IPS DF 6.9 (cell line): Measurements from ENCODE around the gene CEP152.
A peak's percentile ranks its signal among the peaks of the same experiment; 100 is the strongest.

Experiments
- DNase-seq: peaks from one replicate; pipeline ENCODE4 v3.0.0-alpha.2; 2013; ENCODE audit warnings: low read depth, low spot score
- H3K27ac ChIP-seq: one replicate; pipeline ENCODE4 v1.5.1; 2013; ENCODE audit warnings: low read length, control low read depth
- H3K27me3 ChIP-seq: 2 replicates; pipeline ENCODE4 v1.6.1; 2013; ENCODE audit warnings: mild to moderate bottlenecking, low read length; ENCODE audit not compliant: control insufficient read depth, insufficient read depth
- H3K36me3 ChIP-seq: 2 replicates; pipeline ENCODE4 v1.6.1; 2013; ENCODE audit warnings: low read length; ENCODE audit not compliant: control insufficient read depth, insufficient read depth
- H3K4me1 ChIP-seq: 2 replicates; pipeline ENCODE4 v1.6.1; 2013; ENCODE audit warnings: low read length; ENCODE audit not compliant: control insufficient read depth, insufficient read depth
- H3K4me3 ChIP-seq: 2 replicates; pipeline ENCODE4 v1.5.1; 2013; ENCODE audit warnings: mild to moderate bottlenecking, low read length
- H3K9me3 ChIP-seq: 2 replicates; pipeline ENCODE4 v1.6.1; 2013; ENCODE audit warnings: low read length, inconsistent platforms; ENCODE audit not compliant: control insufficient read depth, insufficient read depth
- WGBS: extraction: QIAGEN DNeasy Blood & Tissue Kit; methylation state at CpG from one replicate; pipeline ENCODE4 v1.1.7; 2013; ENCODE audit warnings: mixed read lengths, missing lambda C conversion rate; ENCODE audit not compliant: insufficient read length, insufficient coverage; 5-methylcytosine and 5-hydroxymethylcytosine counted together

The CEP152 gene

DNA sequence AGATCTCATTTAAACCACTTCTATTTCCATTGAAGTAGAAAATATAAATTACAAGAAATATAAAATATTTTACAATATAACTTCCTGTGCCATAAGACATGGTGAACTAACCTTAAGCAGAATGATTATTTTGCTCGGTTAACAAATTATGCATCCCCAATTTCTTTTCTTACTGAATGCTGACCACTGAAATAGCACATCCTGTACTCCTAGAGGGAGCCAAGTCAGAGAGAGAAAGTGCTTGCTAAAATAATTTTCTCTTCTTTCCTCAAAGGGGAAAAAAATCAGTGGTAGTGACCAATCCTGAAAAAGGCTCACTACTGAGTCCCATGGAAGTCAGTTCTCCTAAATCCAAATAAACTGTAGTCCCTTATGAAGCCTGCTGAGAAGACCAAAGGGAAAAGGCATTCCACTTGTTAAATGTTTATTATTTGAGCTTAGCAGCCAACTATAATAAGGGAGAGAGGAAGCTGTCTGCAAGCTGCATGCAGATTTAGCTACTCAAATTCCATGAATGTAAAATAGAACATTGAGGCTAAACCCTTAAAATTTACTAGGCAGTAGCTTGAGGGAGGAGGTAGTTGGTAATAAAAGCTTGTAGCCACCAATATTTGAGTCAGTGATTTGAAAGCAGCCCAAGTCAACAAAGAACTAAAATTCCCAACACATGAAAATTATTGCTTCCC, 33.1 kb downstream of the CEP152 start:
- Histone ChIP-seq H3K36me3 (peaks cover 8% of the 10 kb centered on the region; the same call in 1 of the 2 replicates), H3K27ac (no peak overlapping the region), H3K9me3 (no peaks in the 10 kb centered on the region), H3K27me3 (no peaks in the 10 kb centered on the region), H3K4me1 (no peaks in the 10 kb centered on the region), H3K4me3 (no peak overlapping the region)
- no peak for DNase-seq
- WGBS: no CpG with 5 or more reads among the region's 1 CpG

DNA sequence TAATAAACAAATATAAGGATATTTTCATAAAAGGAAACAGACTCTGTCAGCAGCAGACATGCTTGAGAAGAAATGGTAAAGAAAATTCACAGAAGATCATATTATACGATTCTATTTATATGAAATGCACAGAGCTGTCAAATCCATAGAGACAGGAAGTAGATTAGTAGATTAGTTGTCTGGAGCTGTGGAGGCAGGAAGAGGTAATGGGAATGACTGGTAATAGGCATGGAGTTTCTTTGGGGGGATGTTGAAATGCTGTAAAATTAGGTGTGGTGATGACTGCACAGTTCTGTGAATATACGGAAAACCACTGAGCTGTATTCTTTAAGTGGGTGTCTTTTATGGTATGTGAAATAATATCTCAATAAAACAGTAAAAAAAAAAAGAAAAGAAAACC, 35.3 kb downstream of the CEP152 start:
- Histone ChIP-seq H3K27me3 (no peaks in the 10 kb centered on the region), H3K27ac (no peak overlapping the region), H3K4me1 (no peaks in the 10 kb centered on the region), H3K36me3 (no peaks in the 10 kb centered on the region), H3K4me3 (no peak overlapping the region), H3K9me3 (no peaks in the 10 kb centered on the region)
- no CpG with 5 or more reads among the region's 2 CpGs for WGBS
- no peak for DNase-seq

DNA sequence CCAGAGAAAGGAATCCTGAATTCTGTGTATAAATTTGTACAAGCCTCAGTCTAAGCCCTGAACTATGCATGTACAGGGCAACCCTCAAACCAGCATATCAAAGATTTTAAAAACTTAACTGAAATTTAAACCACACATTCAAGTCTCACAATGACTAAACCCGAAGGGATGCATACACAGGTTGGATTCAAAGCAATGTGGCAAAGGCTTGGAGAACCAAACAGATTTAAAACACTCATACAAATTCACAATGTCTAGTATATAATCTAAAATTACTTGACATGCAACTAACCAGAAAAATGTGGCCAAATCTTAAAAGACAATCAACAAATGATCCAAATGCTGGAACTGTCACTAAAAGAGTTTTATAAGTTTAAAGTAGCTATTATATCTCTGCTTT, 36.4 kb downstream of the CEP152 start:
- H3K4me3 ChIP-seq: no peak overlapping the region
- no peak overlapping the region for H3K27ac ChIP-seq
- DNase-seq: no peak
- WGBS: no CpG with 5 or more reads among the region's 1 CpG
- H3K4me1 ChIP-seq: no peaks in the 10 kb centered on the region
- no peaks in the 10 kb centered on the region for H3K36me3 ChIP-seq
- no peaks in the 10 kb centered on the region for H3K9me3 ChIP-seq
- H3K27me3 ChIP-seq: no peaks in the 10 kb centered on the region

DNA sequence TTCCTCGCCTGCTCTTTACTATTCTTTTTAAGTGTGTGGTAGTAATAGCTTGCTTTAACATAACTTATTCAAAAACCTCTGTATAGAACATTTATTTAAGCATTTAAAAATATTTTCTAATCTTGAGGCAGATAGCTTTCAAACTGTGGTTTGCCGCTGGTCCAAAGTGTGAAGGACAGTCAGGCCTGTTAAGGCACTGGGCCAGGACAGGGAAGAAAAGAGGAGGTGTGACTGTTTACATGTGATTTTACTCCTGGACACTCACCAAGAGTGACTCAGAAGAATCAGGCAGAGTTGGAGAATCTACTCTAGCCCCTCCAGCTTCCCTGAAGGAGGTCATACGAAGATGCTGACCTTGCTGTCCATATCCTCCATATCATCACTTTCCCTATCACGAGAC, 44.7 kb downstream of the CEP152 start:
- no peaks in the 10 kb centered on the region for H3K9me3 ChIP-seq
- H3K27ac ChIP-seq: no peak overlapping the region
- H3K27me3 ChIP-seq: no peaks in the 10 kb centered on the region
- H3K4me3 ChIP-seq: no peak overlapping the region
- H3K4me1 ChIP-seq: no peaks in the 10 kb centered on the region
- 0 out of 2 replicates have a peak, but pooled peaks cover 4% of the 10 kb centered on the region for H3K36me3 ChIP-seq
- no peak for DNase-seq
- WGBS: no CpG with 5 or more reads among the region's 4 CpGs

DNA sequence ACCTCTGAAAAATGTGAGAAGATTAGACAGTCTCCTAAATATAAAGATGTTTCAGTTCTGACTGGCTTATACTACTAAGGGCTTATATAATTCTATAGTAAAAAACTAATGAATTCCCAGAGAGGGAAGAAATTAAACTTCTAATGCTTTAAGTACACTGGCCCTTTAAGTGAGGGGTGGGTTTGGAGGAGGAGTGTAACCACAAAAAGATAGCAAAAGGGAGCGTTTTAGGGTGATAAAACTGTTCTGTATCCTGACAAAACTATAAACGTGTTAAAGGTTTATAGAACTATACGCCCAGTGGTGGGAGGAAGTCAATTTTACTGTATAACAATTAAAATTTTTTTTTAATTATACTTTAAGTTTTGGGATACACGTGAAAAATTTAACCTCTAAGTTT, 45.8 kb downstream of the CEP152 start:
- H3K27ac ChIP-seq: no peak overlapping the region
- H3K9me3 ChIP-seq: no peaks in the 10 kb centered on the region
- 0 out of 2 replicates have a peak, but pooled peaks cover 4% of the 10 kb centered on the region for H3K36me3 ChIP-seq
- H3K4me3 ChIP-seq: no peak overlapping the region
- no CpG with 5 or more reads among the region's 4 CpGs for WGBS
- no peak for DNase-seq
- no peaks in the 10 kb centered on the region for H3K27me3 ChIP-seq
- no peaks in the 10 kb centered on the region; the same call in 1 of the 2 replicates for H3K4me1 ChIP-seq

DNA sequence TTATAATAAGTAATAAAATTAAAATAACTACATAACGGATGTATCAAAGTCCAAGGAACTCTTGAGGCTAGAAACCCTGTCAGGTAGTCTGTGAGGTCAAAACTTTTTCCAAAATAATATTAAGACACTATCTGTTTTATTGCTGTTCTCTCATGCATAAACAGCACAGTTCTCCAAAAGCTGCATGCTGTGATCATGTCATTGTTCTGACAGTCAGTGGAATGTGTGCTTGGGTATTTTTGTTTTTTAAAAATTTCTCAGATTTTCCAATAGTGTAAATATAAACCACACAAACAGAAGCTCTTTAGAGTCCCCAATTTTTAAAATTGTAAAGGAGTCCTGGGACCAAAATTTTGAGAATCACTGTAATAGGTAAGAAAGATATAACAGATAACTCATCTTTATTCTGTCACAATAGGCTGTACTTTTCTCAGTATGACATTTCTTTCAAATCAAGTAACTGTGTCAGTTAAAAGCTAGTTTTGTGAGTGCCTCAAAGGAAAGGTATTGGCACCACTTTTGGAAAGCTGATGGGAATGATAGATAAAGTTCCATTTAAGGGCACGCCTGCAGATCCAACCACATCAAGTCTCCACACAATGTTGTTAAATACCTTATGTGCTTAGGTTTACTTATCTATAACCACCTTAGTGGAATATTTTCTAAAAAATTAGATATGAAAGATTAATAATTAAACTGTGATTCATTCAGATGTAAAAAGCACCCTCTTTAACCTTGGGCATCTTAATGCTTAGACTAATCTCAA, 49.3 kb downstream of the CEP152 start:
- H3K9me3 ChIP-seq: no peaks in the 10 kb centered on the region
- no peak for DNase-seq
- no CpG with 5 or more reads among the region's 2 CpGs for WGBS
- no peak overlapping the region for H3K4me3 ChIP-seq
- no peaks in the 10 kb centered on the region; the same call in 1 of the 2 replicates for H3K4me1 ChIP-seq
- H3K27ac ChIP-seq: no peak overlapping the region
- no peaks in the 10 kb centered on the region for H3K27me3 ChIP-seq
- H3K36me3 ChIP-seq: 0 out of 2 replicates have a peak, but pooled peaks cover 4% of the 10 kb centered on the region

DNA sequence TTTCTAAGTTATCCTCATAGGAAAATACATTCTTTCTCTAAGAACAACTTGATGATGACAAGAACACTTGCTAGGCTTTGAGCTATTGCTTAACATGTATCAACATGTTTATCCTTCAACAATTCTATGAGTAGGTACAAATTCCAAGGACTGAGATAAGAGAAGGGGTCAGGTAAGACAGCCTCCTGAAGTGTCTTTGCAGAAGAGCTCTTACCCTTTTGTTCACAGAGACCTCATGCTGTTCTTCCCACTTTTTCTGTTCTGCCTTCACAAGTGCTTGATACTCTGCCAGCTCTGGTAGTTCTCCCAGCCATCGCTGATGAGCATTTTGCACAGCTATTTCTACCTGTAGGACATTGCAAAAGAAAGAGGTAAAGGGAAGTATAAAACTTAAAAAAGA, 50.9 kb downstream of the CEP152 start:
- Histone ChIP-seq H3K4me3 (no peak overlapping the region), H3K36me3 (no peaks in the 10 kb centered on the region), H3K27me3 (no peaks in the 10 kb centered on the region), H3K27ac (no peak overlapping the region), H3K9me3 (no peaks in the 10 kb centered on the region), H3K4me1 (no peaks in the 10 kb centered on the region; the same call in 1 of the 2 replicates)
- WGBS: no CpG with 5 or more reads among the region's 1 CpG
- DNase-seq: peak; percentile 5

DNA sequence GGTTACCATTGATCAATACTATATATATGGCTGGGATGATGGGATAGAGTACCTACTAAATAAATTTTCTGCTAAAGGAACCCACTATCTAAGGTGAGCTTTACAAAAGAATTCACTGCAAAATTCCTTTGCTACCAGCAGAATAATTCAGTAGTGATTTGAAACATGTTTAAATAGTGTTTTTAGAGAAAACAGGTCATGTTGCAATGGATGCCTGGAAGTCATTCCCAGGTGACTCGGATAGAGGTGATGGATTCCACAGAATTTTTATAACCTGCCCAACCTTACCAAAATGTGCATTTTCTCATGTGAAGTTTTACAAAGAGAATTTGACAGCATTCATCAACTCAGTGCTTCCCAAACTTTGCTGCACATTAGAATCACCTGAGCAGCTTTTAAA, 53.2 kb downstream of the CEP152 start:
- Histone ChIP-seq H3K4me3 (no peak overlapping the region), H3K36me3 (no peaks in the 10 kb centered on the region), H3K9me3 (no peaks in the 10 kb centered on the region), H3K27ac (no peak overlapping the region), H3K4me1 (no peaks in the 10 kb centered on the region; the same call in 1 of the 2 replicates), H3K27me3 (no peaks in the 10 kb centered on the region)
- no CpG with 5 or more reads among the region's 1 CpG for WGBS
- no peak for DNase-seq

DNA sequence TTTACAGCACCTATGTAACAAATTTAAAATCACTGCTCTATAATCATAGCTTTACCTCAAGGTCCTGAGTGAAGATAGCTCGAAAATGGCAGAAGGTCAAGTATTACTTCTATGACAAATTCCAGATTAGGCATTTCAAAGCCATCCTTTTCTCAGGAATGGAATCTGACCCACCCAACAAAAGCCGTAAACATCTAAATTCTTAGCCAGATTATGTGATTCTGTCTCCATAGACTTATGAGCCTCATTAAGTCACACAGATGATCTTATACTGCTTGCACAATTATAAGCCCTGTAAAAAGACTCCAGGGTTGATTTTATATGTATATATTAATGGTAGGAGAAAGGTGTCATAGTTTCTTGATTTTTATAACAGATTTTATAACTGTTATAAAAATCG, 56.9 kb downstream of the CEP152 start:
- no peaks in the 10 kb centered on the region for H3K27me3 ChIP-seq
- no CpG with 5 or more reads among the region's 3 CpGs for WGBS
- H3K36me3 ChIP-seq: no peaks in the 10 kb centered on the region
- H3K27ac ChIP-seq: no peak overlapping the region
- H3K4me3 ChIP-seq: no peak overlapping the region
- no peaks in the 10 kb centered on the region; the same call in 1 of the 2 replicates for H3K4me1 ChIP-seq
- no peaks in the 10 kb centered on the region for H3K9me3 ChIP-seq
- no peak for DNase-seq

DNA sequence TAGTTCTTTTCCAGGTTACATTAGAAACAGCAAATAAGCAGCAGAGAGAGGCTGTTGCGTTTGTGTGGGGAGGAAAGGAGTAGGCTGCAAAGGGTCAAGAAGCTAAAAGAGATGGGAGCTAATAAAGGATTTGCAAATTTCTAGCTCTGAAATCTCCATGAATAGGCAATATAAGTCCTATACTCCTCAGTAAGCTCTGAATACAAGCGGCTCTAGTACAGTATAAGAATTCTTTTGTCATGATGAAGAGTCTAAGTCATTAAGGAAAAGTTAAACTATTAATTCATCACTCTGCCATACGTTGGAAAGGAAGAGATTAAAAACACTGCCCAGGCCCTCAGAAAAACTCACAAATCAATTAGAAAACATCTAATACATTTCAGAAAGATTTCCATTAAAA, 59.3 kb downstream of the CEP152 start:
- H3K36me3 ChIP-seq: no peaks in the 10 kb centered on the region
- no CpG with 5 or more reads among the region's 3 CpGs for WGBS

More for the DNA sequence above, 59.3 kb downstream of the CEP152 start:
- Histone ChIP-seq H3K4me3 (no peak overlapping the region), H3K27ac (no peak overlapping the region), H3K27me3 (no peaks in the 10 kb centered on the region), H3K4me1 (no peaks in the 10 kb centered on the region), H3K9me3 (no peaks in the 10 kb centered on the region)
- DNase-seq: no peak
